Measurements from ENCODE around the gene HK2. TPM values are rescaled to one million over a fixed set of nuclear protein-coding genes. Genes with fewer than 3 reads are reported as not detected.

The HK2 gene
- total RNA-seq, 1 donor from 2014 or later, result 46.7 TPM

DNA sequence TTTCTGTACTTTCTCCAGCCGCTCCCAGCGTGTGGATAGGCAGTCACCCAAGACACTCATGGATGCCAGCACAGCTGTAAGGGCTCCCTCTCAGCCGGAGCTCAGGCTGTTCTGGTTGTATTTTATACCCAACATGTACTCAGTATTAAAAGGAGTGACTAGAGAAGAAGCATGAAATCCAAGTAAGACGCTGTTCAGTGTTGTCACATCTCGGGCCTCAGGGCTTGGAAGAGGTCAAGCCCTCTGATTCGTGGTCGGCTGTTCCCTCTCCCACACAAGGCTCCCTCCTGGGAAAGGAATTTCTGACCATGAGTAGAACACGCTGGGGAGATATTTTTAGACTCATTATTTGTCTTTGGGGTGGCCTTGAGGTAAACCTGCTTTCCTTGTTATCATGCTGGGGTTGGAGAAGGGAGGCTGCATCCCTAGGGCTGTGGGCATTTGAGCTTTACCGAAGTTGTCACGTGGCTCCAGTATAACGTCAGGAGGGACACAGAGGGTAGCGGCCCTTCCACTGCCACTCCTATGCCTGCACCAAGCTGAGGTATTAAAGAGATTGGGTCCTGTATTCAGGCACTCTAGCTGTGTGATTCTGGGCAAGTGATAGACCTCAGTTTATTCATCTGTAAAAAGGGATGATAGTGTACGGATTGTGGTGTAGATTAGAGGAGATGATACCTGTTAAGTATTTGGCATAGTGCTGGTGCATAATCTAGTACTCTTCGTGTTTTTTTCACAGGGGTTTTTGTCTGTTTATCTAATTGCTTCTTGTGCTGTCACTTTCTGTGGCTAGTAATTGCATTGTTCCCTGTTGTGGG is 34.1 kb downstream of the HK2 start:
- Mint-ChIP-seq H3K27ac (ENCODE audit: unreplicated experiment) (peak overlapping the region; percentile 21), H3K4me3 (ENCODE audit: unreplicated experiment) (no peak overlapping the region), H3K27me3 (ENCODE audit: low read depth, unreplicated experiment) (no peaks in the 10 kb centered on the region), H3K4me1 (ENCODE audit: low read depth, unreplicated experiment) (peaks cover 49% of the 10 kb centered on the region), H3K9me3 (ENCODE audit: unreplicated experiment) (no peaks in the 10 kb centered on the region), H3K36me3 (ENCODE audit: low read depth, unreplicated experiment) (peaks cover 24% of the 10 kb centered on the region)
- peaks cover 34% of the 10 kb centered on the region for H3K4me1 ChIP-seq (ENCODE audit: insufficient read depth, low read length)
- FAIRE-seq (peak; percentile 29), DNase-seq (ENCODE audit: low read depth) (peak; percentile 77)
- no peak for TF ChIP-seq EZH2 (IDR thresholded peaks at IDR 0.05; ENCODE audit: insufficient read depth, low read length)
- TF ChIP-seq, protein P1, sequence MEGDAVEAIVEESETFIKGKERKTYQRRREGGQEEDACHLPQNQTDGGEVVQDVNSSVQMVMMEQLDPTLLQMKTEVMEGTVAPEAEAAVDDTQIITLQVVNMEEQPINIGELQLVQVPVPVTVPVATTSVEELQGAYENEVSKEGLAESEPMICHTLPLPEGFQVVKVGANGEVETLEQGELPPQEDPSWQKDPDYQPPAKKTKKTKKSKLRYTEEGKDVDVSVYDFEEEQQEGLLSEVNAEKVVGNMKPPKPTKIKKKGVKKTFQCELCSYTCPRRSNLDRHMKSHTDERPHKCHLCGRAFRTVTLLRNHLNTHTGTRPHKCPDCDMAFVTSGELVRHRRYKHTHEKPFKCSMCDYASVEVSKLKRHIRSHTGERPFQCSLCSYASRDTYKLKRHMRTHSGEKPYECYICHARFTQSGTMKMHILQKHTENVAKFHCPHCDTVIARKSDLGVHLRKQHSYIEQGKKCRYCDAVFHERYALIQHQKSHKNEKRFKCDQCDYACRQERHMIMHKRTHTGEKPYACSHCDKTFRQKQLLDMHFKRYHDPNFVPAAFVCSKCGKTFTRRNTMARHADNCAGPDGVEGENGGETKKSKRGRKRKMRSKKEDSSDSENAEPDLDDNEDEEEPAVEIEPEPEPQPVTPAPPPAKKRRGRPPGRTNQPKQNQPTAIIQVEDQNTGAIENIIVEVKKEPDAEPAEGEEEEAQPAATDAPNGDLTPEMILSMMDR (IDR thresholded peaks at IDR 0.05; ENCODE audit: insufficient read depth, low read depth, low read length), result no peak
- H3K36me3 ChIP-seq (ENCODE audit: insufficient read depth, low read length), result no peaks in the 10 kb centered on the region
- H3K27ac ChIP-seq (ENCODE audit: low read depth, low read length), result peak overlapping the region; percentile 42
- H3K4me3 ChIP-seq (ENCODE audit: insufficient read depth, low read depth, low read length), result no peak overlapping the region
- no peaks in the 10 kb centered on the region for H3K79me2 ChIP-seq (ENCODE audit: insufficient read depth, low read length)
- no peak overlapping the region for H2AFZ ChIP-seq (ENCODE audit: low read depth, low read length)
- H4K20me1 ChIP-seq (ENCODE audit: insufficient read depth, low read length), result no peaks in the 10 kb centered on the region
- no peaks in the 10 kb centered on the region for H3K9me3 ChIP-seq (ENCODE audit: insufficient read depth, low read depth, low read length)
- H3K27me3 ChIP-seq (ENCODE audit: insufficient read depth, low read length), result no peaks in the 10 kb centered on the region
- peak overlapping the region; percentile 61 for H3K4me2 ChIP-seq (ENCODE audit: low read length)
- peak overlapping the region; percentile 19 for H3K9ac ChIP-seq (ENCODE audit: low read length)

DNA sequence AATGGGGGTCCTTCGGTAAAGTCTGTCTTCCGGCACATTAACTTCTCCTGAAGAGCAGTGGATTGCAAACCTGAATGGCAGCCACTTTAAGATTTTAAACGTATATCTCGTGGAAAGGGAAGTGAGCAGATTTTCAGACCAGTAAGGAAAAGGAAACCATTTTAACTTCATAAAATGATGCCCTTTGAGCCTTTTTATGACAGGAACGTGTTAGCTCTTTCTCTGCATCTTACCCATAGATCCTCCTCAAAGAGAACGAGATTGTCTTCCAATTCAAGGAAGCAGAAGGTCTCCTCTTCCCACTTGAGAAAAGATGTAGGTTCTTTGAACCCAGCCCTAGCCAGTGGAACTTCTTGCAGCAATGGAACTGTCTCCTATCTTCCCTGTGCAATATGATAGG is 35.6 kb downstream of the HK2 start:
- Mint-ChIP-seq H3K9me3 (ENCODE audit: unreplicated experiment) (no peaks in the 10 kb centered on the region), H3K36me3 (ENCODE audit: low read depth, unreplicated experiment) (peaks cover 34% of the 10 kb centered on the region), H3K4me1 (ENCODE audit: low read depth, unreplicated experiment) (peaks cover 42% of the 10 kb centered on the region), H3K4me3 (ENCODE audit: unreplicated experiment) (no peak overlapping the region), H3K27me3 (ENCODE audit: low read depth, unreplicated experiment) (no peaks in the 10 kb centered on the region), H3K27ac (ENCODE audit: unreplicated experiment) (no peak overlapping the region)
- no peak overlapping the region for H3K4me2 ChIP-seq (ENCODE audit: low read length)
- H3K36me3 ChIP-seq (ENCODE audit: insufficient read depth, low read length), result no peaks in the 10 kb centered on the region
- no peaks in the 10 kb centered on the region for H3K79me2 ChIP-seq (ENCODE audit: insufficient read depth, low read length)
- peaks cover 34% of the 10 kb centered on the region for H3K4me1 ChIP-seq (ENCODE audit: insufficient read depth, low read length)
- DNase-seq (ENCODE audit: low read depth) (no peak), FAIRE-seq (no peak)
- TF ChIP-seq EZH2 (IDR thresholded peaks at IDR 0.05; ENCODE audit: insufficient read depth, low read length), result no peak
- TF ChIP-seq, protein P1 (IDR thresholded peaks at IDR 0.05; ENCODE audit: insufficient read depth, low read depth, low read length), result no peak
- H3K4me3 ChIP-seq (ENCODE audit: insufficient read depth, low read depth, low read length), result no peak overlapping the region
- H2AFZ ChIP-seq (ENCODE audit: low read depth, low read length), result no peak overlapping the region
- H4K20me1 ChIP-seq (ENCODE audit: insufficient read depth, low read length), result no peaks in the 10 kb centered on the region
- H3K9me3 ChIP-seq (ENCODE audit: insufficient read depth, low read depth, low read length), result no peaks in the 10 kb centered on the region
- H3K27ac ChIP-seq (ENCODE audit: low read depth, low read length), result no peak overlapping the region
- no peak overlapping the region for H3K9ac ChIP-seq (ENCODE audit: low read length)
- no peaks in the 10 kb centered on the region for H3K27me3 ChIP-seq (ENCODE audit: insufficient read depth, low read length)

DNA sequence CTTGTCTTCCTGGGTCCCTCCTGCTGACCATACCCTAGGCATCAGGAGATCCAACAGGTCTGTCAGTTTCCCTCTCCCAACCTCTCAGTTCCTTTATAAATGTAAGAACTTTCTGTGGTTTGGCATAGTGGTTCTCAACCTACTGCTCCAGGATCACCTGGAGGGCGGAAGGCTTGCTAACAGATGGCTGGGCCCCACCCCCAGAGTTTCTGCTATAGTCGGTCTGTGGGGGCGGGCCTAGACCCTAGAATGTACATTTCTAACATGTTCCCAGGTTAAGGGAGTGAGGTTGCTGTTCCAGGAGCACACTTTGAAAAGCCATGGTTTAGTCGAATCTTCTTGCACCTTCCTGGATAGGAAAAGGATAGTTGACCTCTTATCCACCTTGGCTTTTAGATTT is 37.0 kb downstream of the HK2 start:
- Mint-ChIP-seq H3K27ac (ENCODE audit: unreplicated experiment) (no peak overlapping the region), H3K9me3 (ENCODE audit: unreplicated experiment) (no peaks in the 10 kb centered on the region), H3K36me3 (ENCODE audit: low read depth, unreplicated experiment) (peaks cover 28% of the 10 kb centered on the region), H3K27me3 (ENCODE audit: low read depth, unreplicated experiment) (no peaks in the 10 kb centered on the region), H3K4me3 (ENCODE audit: unreplicated experiment) (no peak overlapping the region), H3K4me1 (ENCODE audit: low read depth, unreplicated experiment) (peaks cover 28% of the 10 kb centered on the region)
- Histone ChIP-seq H3K4me1 (ENCODE audit: insufficient read depth, low read length) (peaks cover 20% of the 10 kb centered on the region), H3K27ac (ENCODE audit: low read depth, low read length) (no peak overlapping the region), H3K9ac (ENCODE audit: low read length) (no peak overlapping the region), H4K20me1 (ENCODE audit: insufficient read depth, low read length) (no peaks in the 10 kb centered on the region), H3K36me3 (ENCODE audit: insufficient read depth, low read length) (no peaks in the 10 kb centered on the region), H3K9me3 (ENCODE audit: insufficient read depth, low read depth, low read length) (no peaks in the 10 kb centered on the region), H2AFZ (ENCODE audit: low read depth, low read length) (no peak overlapping the region), H3K4me2 (ENCODE audit: low read length) (no peak overlapping the region), H3K4me3 (ENCODE audit: insufficient read depth, low read depth, low read length) (no peak overlapping the region), H3K27me3 (ENCODE audit: insufficient read depth, low read length) (no peaks in the 10 kb centered on the region), H3K79me2 (ENCODE audit: insufficient read depth, low read length) (no peaks in the 10 kb centered on the region)
- TF ChIP-seq, protein P1 (IDR thresholded peaks at IDR 0.05; ENCODE audit: insufficient read depth, low read depth, low read length), result no peak
- TF ChIP-seq EZH2 (IDR thresholded peaks at IDR 0.05; ENCODE audit: insufficient read depth, low read length), result no peak
- DNase-seq (ENCODE audit: low read depth), result no peak
- no peak for FAIRE-seq
